GM23338 (cell line): ENCODE results near the gene TNFRSF8. TPM values are rescaled to one million over a fixed set of nuclear protein-coding genes. Genes with fewer than 3 reads are reported as not detected.

Source experiments
- ATAC-seq: fragments of 200-7000 bp; cut with Tn5 transposase; 3 replicates; pipeline ENCODE4 v1.9.1; 2020
- DNase-seq: peaks from one replicate; pipeline ENCODE4 v3.0.0-alpha.2; 2015; ENCODE audit warnings: low spot score
- H2AFZ ChIP-seq: fragments of 200-600 bp; sonication (generic); 2 replicates; pipeline ENCODE4 v1.8.0; 2016; ENCODE audit warnings: antibody characterized with exemption, mild to moderate bottlenecking, moderate library complexity
- H3F3A ChIP-seq: fragments of 200-600 bp; sonication (generic); replicated peaks from 2 replicates; pipeline ENCODE4 v1.8.0; 2017; ENCODE audit warnings: antibody characterized with exemption, mixed run types, low read depth
- H3K27ac ChIP-seq: fragments of 200-600 bp; sonication (generic); 2 replicates; pipeline ENCODE4 v1.6.1; 2016; ENCODE audit warnings: low read depth
- H3K27me3 ChIP-seq: fragments of 200-600 bp; sonication (generic); 2 replicates; pipeline ENCODE4 v1.8.0; 2016; ENCODE audit warnings: mild to moderate bottlenecking, mixed run types, moderate library complexity; ENCODE audit not compliant: insufficient read depth
- H3K36me3 ChIP-seq: fragments of 200-600 bp; sonication (generic); 2 replicates; pipeline ENCODE4 v1.8.0; 2016; ENCODE audit warnings: mild to moderate bottlenecking; ENCODE audit not compliant: insufficient read depth
- H3K4me1 ChIP-seq: fragments of 200-600 bp; sonication (generic); 2 replicates; pipeline ENCODE4 v1.8.0; 2016; ENCODE audit warnings: mild to moderate bottlenecking, moderate library complexity; ENCODE audit not compliant: insufficient read depth
- H3K4me2 ChIP-seq: fragments of 200-600 bp; sonication (generic); 2 replicates; pipeline ENCODE4 v1.7.1; 2017; ENCODE audit warnings: mixed run types
- H3K4me3 ChIP-seq: fragments of 200-600 bp; sonication (generic); 2 replicates; pipeline ENCODE4 v1.6.1; 2016; ENCODE audit warnings: mixed run types
- H3K79me2 ChIP-seq: fragments of 200-600 bp; sonication (generic); replicated peaks from 2 replicates; pipeline ENCODE4 v1.8.0; 2017; ENCODE audit warnings: mild to moderate bottlenecking; ENCODE audit not compliant: insufficient read depth
- H3K9me2 ChIP-seq: fragments of 200-600 bp; sonication (generic); 2 replicates; pipeline ENCODE4 v1.8.0; 2017; ENCODE audit not compliant: insufficient read depth
- H4K20me1 ChIP-seq: fragments of 200-600 bp; sonication (generic); replicated peaks from 2 replicates; pipeline ENCODE4 v1.8.0; 2017; ENCODE audit warnings: mild to moderate bottlenecking; ENCODE audit not compliant: insufficient read depth
- H3K27ac Mint-ChIP-seq: 2 replicates; pipeline ENCODE4 v1.8.0; 2020; ENCODE audit warnings: inconsistent platforms, mild to moderate bottlenecking, moderate library complexity, mixed read lengths
- H3K27me3 Mint-ChIP-seq: 3 replicates; pipeline ENCODE4 v1.8.0; 2022; ENCODE audit warnings: low read depth, mild to moderate bottlenecking, moderate library complexity, mixed read lengths, inconsistent platforms; ENCODE audit not compliant: insufficient read depth, poor library complexity
- H3K36me3 Mint-ChIP-seq: 3 replicates; pipeline ENCODE4 v1.8.0; 2021; ENCODE audit warnings: low read depth, mild to moderate bottlenecking, inconsistent platforms, moderate library complexity, mixed read lengths
- H3K4me1 Mint-ChIP-seq: 3 replicates; pipeline ENCODE4 v1.8.0; 2020; ENCODE audit warnings: mild to moderate bottlenecking, inconsistent platforms, mixed read lengths
- H3K4me3 Mint-ChIP-seq: 3 replicates; pipeline ENCODE4 v1.8.0; 2021; ENCODE audit warnings: moderate library complexity, mild to moderate bottlenecking, inconsistent platforms, mixed read lengths
- H3K9me3 Mint-ChIP-seq: 3 replicates; pipeline ENCODE4 v1.8.0; 2020; ENCODE audit warnings: moderate library complexity, mild to moderate bottlenecking, inconsistent platforms, mixed read lengths
- EZH2 ChIP-seq: fragments of 200-600 bp; sonication (generic); IDR thresholded peaks from one replicate; pipeline ENCODE4 v1.8.0; 2017; ENCODE audit warnings: antibody characterized with exemption, mild to moderate bottlenecking, low read depth; ENCODE audit not compliant: unreplicated experiment
- EZH2phosphoT487 ChIP-seq: fragments of 200-600 bp; sonication (generic); IDR thresholded peaks from one replicate; pipeline ENCODE4 v1.8.1; 2018; ENCODE audit warnings: antibody characterized with exemption; ENCODE audit not compliant: unreplicated experiment
- JUNB ChIP-seq: IDR thresholded peaks from one replicate; pipeline ENCODE4 v1.6.1; 2016; ENCODE audit warnings: antibody characterized with exemption; ENCODE audit not compliant: unreplicated experiment
- NANOG ChIP-seq: IDR thresholded peaks from 2 replicates; pipeline ENCODE4 v1.6.1; 2016; ENCODE audit warnings: antibody characterized with exemption, borderline replicate concordance
- ZNF114 ChIP-seq: fragments of 250-450 bp; sonication (Bioruptor Pico); IDR thresholded peaks from 2 replicates; pipeline ENCODE4 v1.5.0; 2020; ENCODE audit warnings: mild to moderate bottlenecking, moderate library complexity
- ZNF331 ChIP-seq: fragments of 250-450 bp; sonication (Bioruptor Pico); IDR thresholded peaks from 2 replicates; pipeline ENCODE4 v1.5.0; 2020; ENCODE audit warnings: low read depth, mild to moderate bottlenecking, moderate library complexity
- polyA plus RNA-seq: library from polyadenylated mRNA; unstranded; fragments of >200 nt; fragmentation: Nextera tagmentation; extraction: Ambion mirVana; gene quantifications from 2 replicates; pipeline ENCODE4 v1.2.1, GENCODE V29; 2016
- total RNA-seq: library from RNA; depleted of rRNA; stranded (reverse); fragments of >200 nt; shearing (Covaris generic); gene quantifications from 2 replicates; pipeline ENCODE4 v1.2.3, GENCODE V29; 2014
- TF ChIP-seq, protein P1 (sequence below): IDR thresholded peaks from one replicate; pipeline ENCODE4 v1.6.1; 2018; ENCODE audit warnings: antibody characterized with exemption; ENCODE audit not compliant: unreplicated experiment
- TF ChIP-seq, protein P2 (sequence below): IDR thresholded peaks from 2 replicates; pipeline ENCODE4 v1.6.1; 2016; ENCODE audit warnings: antibody characterized with exemption

The TNFRSF8 gene
- total and polyA plus RNA-seq, 2 experiments from 2014 or later, result 11.7 to 28.2 TPM

DNA sequence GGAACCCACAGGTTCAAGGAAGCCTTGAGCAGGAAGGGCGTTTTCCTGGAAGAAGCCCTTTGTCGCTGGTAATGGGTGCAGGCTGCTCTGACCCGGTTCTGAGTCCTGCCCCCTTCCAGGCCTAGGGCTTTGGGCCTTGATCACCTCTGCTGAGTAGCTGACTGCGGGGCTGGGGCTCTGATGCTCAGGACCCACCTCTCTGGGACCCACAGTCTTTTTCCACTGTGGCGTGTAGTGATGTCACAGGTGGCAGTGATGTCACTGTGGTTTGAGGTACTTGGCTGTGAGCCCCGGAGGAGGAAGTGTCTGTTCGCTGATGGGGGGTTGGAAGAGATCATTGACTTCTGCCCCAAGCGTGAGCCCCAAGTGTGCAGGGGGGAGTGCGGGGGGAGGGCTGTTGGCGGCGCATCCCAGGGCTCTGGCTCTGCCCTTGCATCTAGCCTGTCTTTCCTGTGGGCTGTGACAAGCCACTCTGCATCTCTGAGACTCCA lies 110.6 kb downstream of the TNFRSF8 start (continued):
- TF ChIP-seq ZNF331 (CRISPR knock-in tag) (no peak), JUNB (no peak), NANOG (no peak), EZH2 (no peak), ZNF114 (CRISPR knock-in tag) (no peak)

- H2AFZ ChIP-seq, result no peak overlapping the region
- Mint-ChIP-seq H3K4me1 (peaks cover 22% of the 10 kb centered on the region), H3K9me3 (no peaks in the 10 kb centered on the region), H3K36me3 (no peaks in the 10 kb centered on the region; the same call in 2 of the 3 replicates), H3K27me3 (peaks cover 12% of the 10 kb centered on the region), H3K4me3 (no peak overlapping the region; the same call in 2 of the 3 replicates), H3K27ac (no peak overlapping the region)
- H3K36me3 ChIP-seq, result no peaks in the 10 kb centered on the region
- DNase-seq (no peak), ATAC-seq (peak; percentile 34)
- H3K27me3 ChIP-seq, result no peaks in the 10 kb centered on the region
- H3F3A ChIP-seq, result no peaks in the 10 kb centered on the region
- H3K4me3 ChIP-seq, result no peak overlapping the region
- H3K4me2 ChIP-seq, result no peak overlapping the region
- H4K20me1 ChIP-seq, result no peaks in the 10 kb centered on the region
- H3K79me2 ChIP-seq, result no peaks in the 10 kb centered on the region
- TF ChIP-seq, protein P1, sequence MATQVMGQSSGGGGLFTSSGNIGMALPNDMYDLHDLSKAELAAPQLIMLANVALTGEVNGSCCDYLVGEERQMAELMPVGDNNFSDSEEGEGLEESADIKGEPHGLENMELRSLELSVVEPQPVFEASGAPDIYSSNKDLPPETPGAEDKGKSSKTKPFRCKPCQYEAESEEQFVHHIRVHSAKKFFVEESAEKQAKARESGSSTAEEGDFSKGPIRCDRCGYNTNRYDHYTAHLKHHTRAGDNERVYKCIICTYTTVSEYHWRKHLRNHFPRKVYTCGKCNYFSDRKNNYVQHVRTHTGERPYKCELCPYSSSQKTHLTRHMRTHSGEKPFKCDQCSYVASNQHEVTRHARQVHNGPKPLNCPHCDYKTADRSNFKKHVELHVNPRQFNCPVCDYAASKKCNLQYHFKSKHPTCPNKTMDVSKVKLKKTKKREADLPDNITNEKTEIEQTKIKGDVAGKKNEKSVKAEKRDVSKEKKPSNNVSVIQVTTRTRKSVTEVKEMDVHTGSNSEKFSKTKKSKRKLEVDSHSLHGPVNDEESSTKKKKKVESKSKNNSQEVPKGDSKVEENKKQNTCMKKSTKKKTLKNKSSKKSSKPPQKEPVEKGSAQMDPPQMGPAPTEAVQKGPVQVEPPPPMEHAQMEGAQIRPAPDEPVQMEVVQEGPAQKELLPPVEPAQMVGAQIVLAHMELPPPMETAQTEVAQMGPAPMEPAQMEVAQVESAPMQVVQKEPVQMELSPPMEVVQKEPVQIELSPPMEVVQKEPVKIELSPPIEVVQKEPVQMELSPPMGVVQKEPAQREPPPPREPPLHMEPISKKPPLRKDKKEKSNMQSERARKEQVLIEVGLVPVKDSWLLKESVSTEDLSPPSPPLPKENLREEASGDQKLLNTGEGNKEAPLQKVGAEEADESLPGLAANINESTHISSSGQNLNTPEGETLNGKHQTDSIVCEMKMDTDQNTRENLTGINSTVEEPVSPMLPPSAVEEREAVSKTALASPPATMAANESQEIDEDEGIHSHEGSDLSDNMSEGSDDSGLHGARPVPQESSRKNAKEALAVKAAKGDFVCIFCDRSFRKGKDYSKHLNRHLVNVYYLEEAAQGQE, result no peak
- TF ChIP-seq ZNF331 (CRISPR knock-in tag), result no peak
- TF ChIP-seq, protein P2, sequence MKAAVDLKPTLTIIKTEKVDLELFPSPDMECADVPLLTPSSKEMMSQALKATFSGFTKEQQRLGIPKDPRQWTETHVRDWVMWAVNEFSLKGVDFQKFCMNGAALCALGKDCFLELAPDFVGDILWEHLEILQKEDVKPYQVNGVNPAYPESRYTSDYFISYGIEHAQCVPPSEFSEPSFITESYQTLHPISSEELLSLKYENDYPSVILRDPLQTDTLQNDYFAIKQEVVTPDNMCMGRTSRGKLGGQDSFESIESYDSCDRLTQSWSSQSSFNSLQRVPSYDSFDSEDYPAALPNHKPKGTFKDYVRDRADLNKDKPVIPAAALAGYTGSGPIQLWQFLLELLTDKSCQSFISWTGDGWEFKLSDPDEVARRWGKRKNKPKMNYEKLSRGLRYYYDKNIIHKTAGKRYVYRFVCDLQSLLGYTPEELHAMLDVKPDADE, result no peak
- TF ChIP-seq EZH2phosphoT487, result no peak
- H3K9me2 ChIP-seq, result no peaks in the 10 kb centered on the region
- no peak overlapping the region for H3K27ac ChIP-seq
- peaks cover 9% of the 10 kb centered on the region; the same call in 1 of the 2 replicates for H3K4me1 ChIP-seq
Measured at GRCh38 chr1:12174924-12175810, 112.1 kb downstream of the TNFRSF8 start.
